Stimulated activated CD4-positive, alpha-beta T cell treated with anti-CD3 and anti-CD28 coated beads, Interleukin-12 subunit alpha, Interleukin-12 subunit beta, amount 100 ng/mL, for 4 hours (primary cell): Measurements from ENCODE around the gene MYO7A.

Experiments used
- DNase-seq: peaks from one replicate; pipeline ENCODE4 v3.0.0-alpha.2; 2020

Gene MYO7A

DNA sequence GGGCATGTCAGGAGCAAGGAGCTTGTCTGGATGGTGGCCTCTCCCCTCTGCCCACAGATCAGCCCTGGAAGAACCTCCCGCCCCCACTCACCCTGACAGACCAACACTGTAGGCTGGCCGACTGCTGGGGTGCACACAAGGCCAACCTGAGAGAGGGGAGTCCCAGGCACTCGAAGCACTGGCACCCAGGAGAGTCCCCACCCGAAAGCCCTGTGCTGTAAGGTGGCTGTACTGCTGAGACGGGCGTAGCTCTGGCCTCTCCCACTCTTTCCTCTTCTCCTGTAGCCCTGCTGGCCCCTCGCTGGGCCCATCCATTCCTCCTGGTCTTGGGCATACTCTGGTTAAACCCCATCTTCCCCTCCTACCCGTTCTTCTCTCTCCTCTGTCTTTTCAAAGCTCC, 39.7 kb downstream of the MYO7A start:
- DNase-seq: no peak

DNA sequence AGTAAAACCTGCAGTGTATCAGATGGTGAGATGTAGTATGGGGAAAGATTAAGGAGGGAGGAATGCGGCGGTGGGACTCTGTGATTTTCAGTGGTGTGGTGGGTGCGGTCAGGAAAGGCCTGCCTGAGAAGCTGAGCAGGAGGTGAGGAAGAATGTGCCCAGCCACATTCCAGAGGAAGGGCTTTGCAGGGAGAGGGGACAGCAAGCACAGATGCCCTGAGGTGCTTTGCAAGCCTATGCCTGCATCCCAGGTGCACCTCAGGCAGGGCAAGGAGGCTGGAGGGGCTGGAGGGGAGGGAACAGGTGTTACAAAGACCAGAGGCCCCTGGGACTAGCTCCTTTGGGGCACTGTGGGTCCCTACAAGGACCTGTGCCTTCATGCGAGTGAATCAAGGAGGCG, 42.1 kb downstream of the MYO7A start:
- DNase-seq: no peak

- DNase-seq: no peak
Observed at GRCh38 chr11:77171254-77171653, 43.2 kb downstream of the MYO7A start.

DNA sequence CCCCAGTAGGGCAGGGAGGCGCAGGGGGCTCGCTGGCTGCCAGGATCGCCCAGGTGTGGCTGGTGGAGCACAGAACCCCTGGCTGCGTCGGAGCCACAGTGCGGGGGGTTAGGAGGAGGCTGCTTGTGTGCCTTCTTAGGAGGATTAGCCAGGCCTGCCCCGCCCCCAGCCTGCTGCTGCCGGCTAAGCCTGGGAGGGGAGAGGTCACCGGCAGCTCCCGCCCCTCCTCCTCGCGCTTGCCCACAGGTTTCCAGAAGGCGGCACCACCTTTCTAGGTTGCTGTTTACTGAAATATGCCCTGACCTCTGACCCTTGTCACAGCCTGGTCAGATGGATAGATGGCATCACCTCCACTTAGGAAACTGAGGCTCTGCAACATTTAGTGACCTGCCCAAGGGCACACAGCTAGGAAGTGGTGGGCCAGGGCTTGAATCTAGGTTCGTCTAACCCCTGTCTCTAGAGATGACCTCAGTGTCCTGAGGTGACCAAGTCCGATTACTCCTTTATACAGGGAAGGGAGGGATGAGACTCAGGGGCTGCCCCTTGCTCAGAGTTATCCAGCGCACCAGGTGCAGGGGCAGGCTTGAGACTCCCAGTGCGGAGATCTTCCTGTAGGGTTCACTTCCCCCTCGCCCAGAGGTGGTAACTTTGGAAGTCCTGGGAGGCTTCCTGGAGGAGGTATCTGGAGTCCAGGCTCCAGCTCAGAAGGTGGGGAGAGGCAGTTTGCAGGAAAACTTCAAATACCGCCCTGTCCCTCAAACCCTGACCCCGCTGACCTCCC, 44.0 kb downstream of the MYO7A start:
- DNase-seq: no peak

GRCh38 chr11:77172666-77172982, 44.6 kb downstream of the MYO7A start:
- no peak for DNase-seq

- no peak for DNase-seq
Observed at GRCh38 chr11:77173494-77173893, 45.4 kb downstream of the MYO7A start.

- no peak for DNase-seq
Observed at GRCh38 chr11:77174559-77174958, 46.5 kb downstream of the MYO7A start.

DNA sequence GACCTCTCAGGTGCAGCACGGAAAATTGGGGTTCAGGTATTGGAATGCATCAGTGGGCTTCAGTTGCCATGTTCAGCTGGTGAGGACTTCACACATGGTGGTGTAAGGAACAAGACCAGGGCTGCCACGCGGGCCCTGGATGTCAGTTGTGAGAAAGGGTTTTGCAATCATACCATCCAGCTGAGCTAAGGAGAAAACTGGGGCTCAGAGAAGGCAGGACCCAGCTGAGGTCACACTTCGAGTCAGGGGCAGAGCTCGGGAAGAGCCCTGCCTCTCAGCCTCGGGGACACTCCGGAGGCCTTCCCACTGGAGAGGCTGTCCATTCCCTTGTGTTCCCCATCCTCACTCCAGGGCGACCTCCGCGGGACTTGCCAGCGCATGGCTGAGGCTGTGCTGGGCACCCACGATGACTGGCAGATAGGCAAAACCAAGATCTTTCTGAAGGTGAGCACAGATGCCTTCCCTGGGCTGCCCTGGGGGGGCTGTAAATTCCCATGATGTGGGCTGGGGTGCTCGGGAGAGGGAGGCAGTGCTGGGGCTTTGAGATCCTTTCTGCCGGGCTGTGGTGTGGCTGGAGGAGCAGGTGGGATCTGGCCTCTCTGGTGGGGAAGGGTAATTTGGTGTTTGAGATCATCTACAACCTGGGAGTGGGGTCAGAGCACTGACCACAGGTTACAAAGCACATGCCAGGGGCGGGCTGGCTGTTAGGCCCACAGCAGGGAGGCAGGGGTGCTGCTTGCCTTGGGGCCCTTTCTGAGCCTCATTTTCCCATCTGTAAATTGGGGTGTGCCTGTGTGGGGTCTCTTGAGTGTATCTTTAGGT, 47.2 kb downstream of the MYO7A start:
- no peak for DNase-seq

DNA sequence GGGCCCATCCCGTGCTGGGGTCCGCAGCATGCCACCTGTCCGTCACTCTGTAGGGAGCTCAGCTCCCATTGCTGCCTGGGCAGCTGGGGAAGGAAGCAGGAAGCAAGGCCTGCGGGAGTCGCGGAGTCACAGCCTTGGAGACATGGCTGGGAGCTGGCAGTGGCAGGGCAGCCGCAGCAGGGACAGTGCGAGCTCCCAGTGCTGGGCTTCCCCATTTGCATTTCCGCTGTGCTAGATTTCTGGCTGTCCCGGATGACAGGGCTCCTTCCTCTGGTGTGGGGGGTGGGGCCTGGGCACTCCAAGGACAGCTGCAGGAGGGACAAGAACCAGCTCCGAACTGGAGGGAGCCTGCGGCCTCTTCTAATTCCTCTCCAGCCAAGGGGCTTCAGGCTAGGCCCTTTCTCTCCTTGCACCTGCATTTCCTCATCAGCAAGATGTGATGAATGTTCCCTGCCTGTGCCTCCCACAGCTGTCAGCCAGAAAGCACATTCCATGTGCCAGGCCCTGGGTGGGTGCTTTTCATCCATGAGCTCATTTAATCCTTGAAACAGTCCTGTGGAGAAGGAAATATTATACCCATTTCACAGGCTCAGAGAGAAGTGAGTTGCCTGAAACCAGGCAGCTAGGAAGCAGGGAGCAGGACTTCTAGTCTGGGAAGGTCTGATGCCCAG, 48.0 kb downstream of the MYO7A start:
- no peak for DNase-seq

DNA sequence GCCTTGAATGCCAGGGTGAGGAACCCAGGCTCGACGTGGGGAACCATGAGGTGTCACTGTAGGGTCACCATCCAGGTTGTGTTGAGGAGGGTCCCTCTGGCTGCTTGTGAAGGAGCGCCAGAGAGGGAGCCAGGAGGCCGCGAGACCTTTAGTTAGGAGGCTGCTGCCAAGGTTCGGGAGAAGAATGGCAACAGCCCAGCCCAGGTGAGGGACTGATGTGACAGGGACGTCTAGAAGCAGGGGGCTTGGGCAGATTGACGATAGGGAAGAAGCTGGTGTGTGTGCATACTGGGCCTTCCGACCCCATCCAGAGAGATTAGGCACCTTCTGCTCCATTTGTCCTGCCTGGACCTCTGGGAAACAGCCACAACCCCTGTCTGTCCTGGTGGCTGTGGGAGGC, 49.0 kb downstream of the MYO7A start:
- no peak for DNase-seq

DNA sequence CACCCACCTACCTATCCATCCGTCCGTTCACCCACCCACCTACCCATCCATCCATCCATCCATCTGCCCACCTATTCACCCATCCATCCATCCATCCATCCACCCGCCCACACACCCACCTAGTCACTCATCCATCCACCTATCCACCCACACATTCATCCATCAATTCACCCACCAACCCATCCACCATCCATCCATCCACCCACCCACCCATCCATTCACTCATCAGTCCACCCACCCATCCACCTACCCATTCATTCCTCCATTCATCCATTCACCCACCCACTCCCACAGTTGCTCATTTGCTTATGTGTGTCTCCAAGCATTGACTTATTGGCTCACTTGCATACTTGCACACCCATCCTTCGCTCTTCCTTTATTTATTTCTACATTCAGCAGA, 50.1 kb downstream of the MYO7A start:
- no peak for DNase-seq

GRCh38 chr11:77179048-77179447, 51.0 kb downstream of the MYO7A start:
- DNase-seq: no peak

DNA sequence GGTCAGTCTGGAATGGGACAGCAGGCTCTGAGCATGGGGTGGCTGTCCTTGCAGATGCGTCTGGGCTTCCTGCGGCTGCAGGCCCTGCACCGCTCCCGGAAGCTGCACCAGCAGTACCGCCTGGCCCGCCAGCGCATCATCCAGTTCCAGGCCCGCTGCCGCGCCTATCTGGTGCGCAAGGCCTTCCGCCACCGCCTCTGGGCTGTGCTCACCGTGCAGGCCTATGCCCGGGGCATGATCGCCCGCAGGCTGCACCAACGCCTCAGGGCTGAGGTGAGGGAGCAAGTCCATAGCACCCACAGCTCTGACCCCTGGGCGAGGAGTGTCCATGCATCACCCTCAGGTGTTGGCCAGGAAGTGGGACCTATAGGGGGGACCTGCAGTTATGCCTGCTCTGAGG, 51.6 kb downstream of the MYO7A start:
- no peak for DNase-seq

DNA sequence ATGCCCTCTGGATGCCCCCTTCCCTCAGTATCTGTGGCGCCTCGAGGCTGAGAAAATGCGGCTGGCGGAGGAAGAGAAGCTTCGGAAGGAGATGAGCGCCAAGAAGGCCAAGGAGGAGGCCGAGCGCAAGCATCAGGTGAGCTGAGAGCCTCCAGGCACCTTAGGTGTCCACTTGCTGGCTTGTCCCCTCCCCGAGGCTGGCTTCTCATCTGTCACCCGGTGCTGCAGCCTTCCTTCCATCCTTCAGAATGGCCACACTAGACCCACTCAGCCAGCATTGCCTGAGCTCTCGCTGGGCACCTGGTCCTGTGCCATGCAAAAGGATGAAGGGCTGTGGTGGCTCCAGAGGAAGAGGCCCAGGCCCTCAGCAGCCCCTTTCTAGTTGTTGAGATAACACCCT, 52.3 kb downstream of the MYO7A start:
- DNase-seq: no peak

DNA sequence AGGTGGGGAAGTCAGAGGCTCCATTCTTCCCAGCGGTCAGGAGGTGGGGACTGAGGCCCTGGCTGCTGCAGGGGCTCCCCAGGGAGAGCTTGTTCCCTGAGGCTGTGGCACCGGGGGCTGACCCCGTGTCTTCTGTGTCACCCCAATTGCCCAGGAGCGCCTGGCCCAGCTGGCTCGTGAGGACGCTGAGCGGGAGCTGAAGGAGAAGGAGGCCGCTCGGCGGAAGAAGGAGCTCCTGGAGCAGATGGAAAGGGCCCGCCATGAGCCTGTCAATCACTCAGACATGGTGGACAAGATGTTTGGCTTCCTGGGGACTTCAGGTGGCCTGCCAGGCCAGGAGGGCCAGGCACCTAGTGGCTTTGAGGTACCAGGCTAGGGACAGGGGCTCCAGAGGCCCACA, 53.2 kb downstream of the MYO7A start:
- DNase-seq: no peak

GRCh38 chr11:77181799-77182541, 53.9 kb downstream of the MYO7A start:
- DNase-seq: no peak

DNA sequence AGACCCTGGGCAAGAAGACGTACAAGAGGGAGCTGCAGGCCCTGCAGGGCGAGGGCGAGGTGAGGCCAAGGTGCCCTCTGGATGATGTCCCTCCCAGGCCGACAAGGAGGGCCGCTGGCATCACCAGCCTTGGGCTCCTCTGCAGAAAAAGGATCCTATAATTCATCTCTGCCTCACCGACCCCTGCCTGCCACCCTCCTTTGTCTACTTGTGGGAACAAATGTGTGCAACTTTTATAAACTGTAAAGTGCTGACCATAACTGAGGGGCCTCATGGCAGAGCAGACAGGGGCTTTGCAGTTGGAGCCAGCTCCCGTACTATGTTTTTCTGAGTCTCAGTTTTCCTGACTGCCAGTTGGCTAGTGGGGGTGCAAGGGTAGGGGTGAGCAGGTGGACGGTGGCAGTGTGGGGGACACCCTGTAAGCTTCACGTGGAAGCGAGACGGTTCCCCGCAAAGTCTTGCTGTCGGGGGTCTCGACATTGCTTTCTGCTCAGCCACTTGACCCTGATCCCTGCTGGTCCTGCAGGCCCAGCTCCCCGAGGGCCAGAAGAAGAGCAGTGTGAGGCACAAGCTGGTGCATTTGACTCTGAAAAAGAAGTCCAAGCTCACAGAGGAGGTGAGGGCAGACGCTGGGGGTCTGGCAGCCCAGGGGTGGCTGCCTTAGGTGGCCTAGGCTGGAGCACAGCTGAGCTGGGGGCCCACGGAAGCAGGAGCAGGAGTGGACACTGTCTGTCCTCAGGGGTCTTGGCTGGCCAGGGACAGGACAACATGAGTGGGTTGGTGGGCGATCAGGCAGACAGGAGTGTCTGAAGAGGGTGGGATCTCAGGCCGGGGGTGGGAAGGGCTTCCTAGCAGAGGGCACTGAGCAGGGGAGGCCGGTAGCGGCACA, 54.7 kb downstream of the MYO7A start:
- DNase-seq: no peak

DNA sequence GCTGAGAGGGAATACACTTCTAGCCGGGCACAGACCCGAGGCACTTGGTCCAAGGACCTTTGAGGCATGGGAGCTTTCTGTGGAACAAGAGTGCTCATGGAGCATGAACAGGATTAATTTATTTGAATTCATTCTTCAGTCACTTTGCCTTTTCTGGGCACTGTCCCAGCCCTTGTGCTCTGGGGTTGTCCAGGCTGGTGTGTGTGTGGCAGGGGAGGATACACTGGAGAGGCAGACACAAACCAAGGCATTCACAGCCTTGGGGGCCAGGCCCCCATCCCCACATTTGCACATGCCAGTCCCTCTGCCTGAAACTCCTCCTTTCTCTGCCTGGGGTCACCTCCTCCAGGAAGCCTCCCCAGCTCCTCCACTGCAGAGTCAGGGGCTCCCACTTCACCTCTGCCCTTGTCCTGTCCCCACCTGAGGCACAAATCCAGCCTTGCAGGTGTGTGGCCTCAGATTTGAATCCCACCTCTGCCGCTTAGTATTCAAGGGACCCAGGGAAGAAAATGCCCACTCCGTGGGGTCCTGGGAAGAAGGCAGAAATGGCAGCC, 55.5 kb downstream of the MYO7A start:
- no peak for DNase-seq

DNA sequence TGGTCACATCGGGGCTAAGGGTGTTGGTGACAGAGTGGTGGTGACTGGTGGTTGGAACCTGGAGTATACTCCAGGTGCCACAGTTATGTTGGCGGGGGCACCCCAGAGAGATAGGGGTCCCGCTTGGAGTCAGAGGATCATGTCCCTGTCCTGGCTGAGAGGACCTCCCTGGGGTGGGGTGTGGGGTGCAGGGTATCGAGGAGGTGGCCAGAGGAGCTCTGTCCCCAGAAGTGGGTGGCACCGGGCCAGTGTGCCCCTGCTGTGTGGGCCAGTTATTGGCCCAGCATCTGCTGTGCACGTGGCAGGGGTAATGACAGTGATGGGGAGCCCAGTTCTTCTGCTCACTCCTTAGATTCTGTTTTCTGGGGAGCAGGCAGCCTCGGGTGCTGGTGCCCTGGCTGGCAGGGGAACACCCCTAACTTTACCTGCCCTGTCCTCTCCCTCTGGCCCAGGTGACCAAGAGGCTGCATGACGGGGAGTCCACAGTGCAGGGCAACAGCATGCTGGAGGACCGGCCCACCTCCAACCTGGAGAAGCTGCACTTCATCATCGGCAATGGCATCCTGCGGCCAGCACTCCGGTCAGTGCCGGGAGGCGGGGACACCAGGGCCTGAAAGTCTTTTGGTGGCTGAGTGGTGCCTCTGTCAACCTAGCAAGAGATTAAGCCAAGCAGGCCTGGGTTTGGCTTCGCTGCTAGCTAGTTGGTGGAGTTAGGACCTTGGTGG, 56.3 kb downstream of the MYO7A start:
- no peak for DNase-seq

- DNase-seq: no peak
Observed at GRCh38 chr11:77186302-77186701, 58.3 kb downstream of the MYO7A start.

- no peak for DNase-seq
Observed at GRCh38 chr11:77187111-77187750, 59.2 kb downstream of the MYO7A start.
